Caco-2 (cell line): ENCODE measurements around the gene SLC22A23. TPM values are rescaled to one million over a fixed set of nuclear protein-coding genes. Genes with fewer than 3 reads are reported as not detected.

ENCODE experiments used
- BruUV-seq: library from RNA; stranded (reverse); fragments of 400-500 nt; replicated peaks from 2 replicates; lab custom pipeline; 2021; lab: Mats Ljungman, UMichigan
- CTCF ChIA-PET: fragments of 300-600 bp; sonication (Branson Sonifier 250); formaldehyde crosslinking; loops from one replicate; lab custom pipeline; 2022; ENCODE audit warnings: antibody characterized with exemption; lab: Charles Lee
- POLR2A ChIA-PET: fragments of 300-600 bp; sonication (Branson Sonifier 250); formaldehyde crosslinking; loops from one replicate; lab custom pipeline; 2022; ENCODE audit warnings: antibody characterized with exemption; lab: Charles Lee
- DNase-seq, 2 experiments: peaks; one replicate each; pipeline versions ENCODE4 v3.0.0 to v3.0.0-alpha.2; 2020 to 2022
- H3K27me3 ChIP-seq: replicated peaks from 2 replicates; pipeline ENCODE4 v1.6.0; 2011; ENCODE audit warnings: low read length; ENCODE audit not compliant: control insufficient read depth, insufficient read depth
- H3K36me3 ChIP-seq: 2 replicates; pipeline ENCODE4 v1.5.1; 2011; ENCODE audit warnings: low read length; ENCODE audit not compliant: control insufficient read depth, insufficient read depth
- H3K4me1 ChIP-seq: fragments of 250-450 bp; sonication (Bioruptor Pico); 2 replicates; pipeline ENCODE4 v1.5.1; 2020; ENCODE audit warnings: mild to moderate bottlenecking
- H3K4me3 ChIP-seq: 2 replicates; pipeline ENCODE4 v1.5.1; 2011; ENCODE audit warnings: low read depth, mild to moderate bottlenecking, control low read depth, low read length
- H3K9me3 ChIP-seq: fragments of 250-450 bp; sonication (Bioruptor Pico); 2 replicates; pipeline ENCODE4 v1.5.1; 2020; ENCODE audit warnings: mild to moderate bottlenecking, moderate library complexity
- H3K27ac Mint-ChIP-seq: one replicate; pipeline ENCODE4 v1.8.0; 2022; ENCODE audit warnings: mixed read lengths; ENCODE audit not compliant: unreplicated experiment
- H3K27me3 Mint-ChIP-seq: one replicate; pipeline ENCODE4 v1.8.0; 2022; ENCODE audit warnings: mixed read lengths; ENCODE audit not compliant: insufficient read depth, unreplicated experiment
- H3K36me3 Mint-ChIP-seq: one replicate; pipeline ENCODE4 v1.8.0; 2022; ENCODE audit warnings: mild to moderate bottlenecking, mixed read lengths; ENCODE audit not compliant: insufficient read depth, unreplicated experiment
- H3K4me1 Mint-ChIP-seq: one replicate; pipeline ENCODE4 v1.8.0; 2022; ENCODE audit warnings: low read depth, mixed read lengths; ENCODE audit not compliant: unreplicated experiment
- H3K4me3 Mint-ChIP-seq: one replicate; pipeline ENCODE4 v1.8.0; 2022; ENCODE audit warnings: mild to moderate bottlenecking, moderate library complexity, mixed read lengths; ENCODE audit not compliant: unreplicated experiment
- H3K9me3 Mint-ChIP-seq: one replicate; pipeline ENCODE4 v1.8.0; 2022; ENCODE audit warnings: mixed read lengths; ENCODE audit not compliant: unreplicated experiment
- intact Hi-C: fragments of 100-400 bp; cut with micrococcal nuclease; formaldehyde crosslinking; loops from one replicate; pipeline ENCODE4 v1.10.0; 2022; ENCODE audit not compliant: unreplicated experiment
- total RNA-seq: library from RNA; stranded (reverse); gene quantifications from 2 replicates; pipeline ENCODE4 v1.2.3, GENCODE V29; 2022
- TF ChIP-seq, protein P1 (sequence below), 2 experiments: fragments of 200-600 bp in 1 of 2; IDR thresholded peaks; 1 replicate in 1 of 2; 2 replicates in 1 of 2; pipeline versions ENCODE4 v1.5.1 to v1.8.0; 2011 to 2022; ENCODE audit warnings: antibody characterized with exemption in 1 of 2, control low read depth in 1 of 2, inconsistent platforms in 1 of 2, low read depth in 1 of 2, low read length in 1 of 2, mild to moderate bottlenecking in 1 of 2, moderate library complexity in 1 of 2; ENCODE audit not compliant: insufficient read depth in 1 of 2, severe bottlenecking in 1 of 2, unreplicated experiment in 1 of 2

The SLC22A23 gene
- total RNA-seq, 1 experiment from 2014 or later = 45.5 TPM

DNA sequence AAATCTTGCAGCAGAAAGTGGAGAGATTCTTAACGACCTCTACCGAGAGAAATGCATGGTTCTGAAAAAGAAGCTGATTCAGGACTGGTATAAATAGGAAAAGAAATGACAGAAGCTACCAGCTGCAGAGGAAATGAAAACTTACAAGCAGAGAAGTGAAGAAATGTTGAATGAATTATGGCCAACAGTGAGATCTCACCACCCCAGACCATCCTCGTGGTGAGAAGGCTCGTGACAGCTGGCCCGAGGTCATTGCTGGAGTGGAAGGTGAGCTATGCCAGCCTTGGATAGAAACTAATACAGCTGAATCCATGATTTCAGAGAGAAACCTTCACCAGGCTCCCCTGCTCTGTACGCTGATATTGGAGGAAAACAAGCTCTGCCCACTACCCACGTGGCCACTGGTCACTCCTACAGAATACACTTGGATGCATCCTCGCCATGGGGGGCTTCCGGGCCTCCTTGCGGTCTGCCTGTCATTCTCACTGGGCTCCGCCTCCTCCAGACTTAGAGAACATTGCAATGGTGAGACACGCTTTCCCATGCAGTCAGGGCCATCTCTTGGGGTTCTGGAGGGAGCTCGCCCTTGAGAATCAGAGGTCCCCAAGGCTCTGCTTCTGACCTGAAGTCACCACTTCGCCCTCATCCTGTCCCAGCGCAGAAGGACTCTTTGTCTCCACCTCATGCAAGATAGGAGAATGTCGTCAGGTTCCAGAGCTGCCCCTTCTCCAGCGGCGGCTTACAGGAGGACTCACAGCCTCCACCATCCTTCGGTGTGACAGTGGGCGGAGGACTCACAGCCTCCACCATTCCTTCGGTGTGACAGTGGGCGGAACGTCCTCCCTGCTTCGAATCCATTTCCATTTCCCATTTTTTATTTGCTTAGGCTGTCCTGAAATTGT is 218.8 kb downstream of the SLC22A23 start:
- no peaks in the 10 kb centered on the region for H3K9me3 Mint-ChIP-seq
- H3K27ac Mint-ChIP-seq = no peak overlapping the region
- no peaks in the 10 kb centered on the region for H3K27me3 Mint-ChIP-seq
- DNase-seq = no peak
- no peak overlapping the region for H3K4me3 Mint-ChIP-seq
- ChIA-PET POLR2A (interaction anchor here (0.5 kb wide), 1 partner anchor 230 kb away, joined by 3 read pairs; no protein-coding TSS in a partner anchor), CTCF (interaction anchor here (1.1 to 1.2 kb wide), 2 partner anchors 11 to 81 kb away, joined by 3 read pairs; partner anchors contain the start of genes TUBB2A and TUBB2B)
- no TSS peak for BruUV-seq
- H3K36me3 ChIP-seq = no peaks in the 10 kb centered on the region
- peaks cover 5% of the 10 kb centered on the region for H3K36me3 Mint-ChIP-seq
- H3K4me1 Mint-ChIP-seq = no peaks in the 10 kb centered on the region
- no peaks in the 10 kb centered on the region for H3K4me1 ChIP-seq
- TF ChIP-seq, protein P1, sequence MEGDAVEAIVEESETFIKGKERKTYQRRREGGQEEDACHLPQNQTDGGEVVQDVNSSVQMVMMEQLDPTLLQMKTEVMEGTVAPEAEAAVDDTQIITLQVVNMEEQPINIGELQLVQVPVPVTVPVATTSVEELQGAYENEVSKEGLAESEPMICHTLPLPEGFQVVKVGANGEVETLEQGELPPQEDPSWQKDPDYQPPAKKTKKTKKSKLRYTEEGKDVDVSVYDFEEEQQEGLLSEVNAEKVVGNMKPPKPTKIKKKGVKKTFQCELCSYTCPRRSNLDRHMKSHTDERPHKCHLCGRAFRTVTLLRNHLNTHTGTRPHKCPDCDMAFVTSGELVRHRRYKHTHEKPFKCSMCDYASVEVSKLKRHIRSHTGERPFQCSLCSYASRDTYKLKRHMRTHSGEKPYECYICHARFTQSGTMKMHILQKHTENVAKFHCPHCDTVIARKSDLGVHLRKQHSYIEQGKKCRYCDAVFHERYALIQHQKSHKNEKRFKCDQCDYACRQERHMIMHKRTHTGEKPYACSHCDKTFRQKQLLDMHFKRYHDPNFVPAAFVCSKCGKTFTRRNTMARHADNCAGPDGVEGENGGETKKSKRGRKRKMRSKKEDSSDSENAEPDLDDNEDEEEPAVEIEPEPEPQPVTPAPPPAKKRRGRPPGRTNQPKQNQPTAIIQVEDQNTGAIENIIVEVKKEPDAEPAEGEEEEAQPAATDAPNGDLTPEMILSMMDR (IDR thresholded peaks at IDR 0.05; ENCODE audit: insufficient read depth in 1 of 2, low read depth in 1 of 2, low read length in 1 of 2, severe bottlenecking in 1 of 2, unreplicated experiment in 1 of 2) = no peak
- intact Hi-C loops = loop anchor here (5.0 kb wide), 1 partner anchor 111 kb away; no protein-coding TSS in a partner anchor
- no peak overlapping the region for H3K4me3 ChIP-seq
- no peaks in the 10 kb centered on the region for H3K9me3 ChIP-seq
- H3K27me3 ChIP-seq = no peaks in the 10 kb centered on the region

DNA sequence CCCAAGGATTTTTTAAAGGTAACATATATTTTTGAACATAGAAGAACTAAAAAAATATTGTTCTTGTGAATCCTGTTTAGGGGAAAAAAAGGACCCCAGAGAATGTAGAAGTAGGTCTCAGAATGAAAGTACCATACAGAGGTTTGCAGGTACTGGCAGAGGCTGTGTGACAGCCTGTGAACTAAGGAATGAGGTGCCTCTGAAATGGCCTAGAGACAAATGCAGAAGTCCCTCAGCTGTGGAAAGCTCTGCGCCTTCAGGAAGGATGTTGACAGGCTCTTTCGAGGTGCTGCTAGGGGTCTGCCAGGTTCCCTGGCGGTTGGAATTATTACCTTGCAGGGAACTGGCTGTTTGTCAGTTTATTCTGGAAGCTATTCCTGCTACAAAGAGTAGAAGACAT is 220.8 kb downstream of the SLC22A23 start:
- Mint-ChIP-seq H3K9me3 (no peaks in the 10 kb centered on the region), H3K27ac (no peak overlapping the region), H3K36me3 (peaks cover 7% of the 10 kb centered on the region), H3K4me1 (no peaks in the 10 kb centered on the region), H3K4me3 (no peak overlapping the region), H3K27me3 (no peaks in the 10 kb centered on the region)
- Histone ChIP-seq H3K4me1 (no peaks in the 10 kb centered on the region), H3K4me3 (no peak overlapping the region), H3K27me3 (no peaks in the 10 kb centered on the region), H3K36me3 (no peaks in the 10 kb centered on the region), H3K9me3 (no peaks in the 10 kb centered on the region)
- TF ChIP-seq, protein P1 (IDR thresholded peaks at IDR 0.05; ENCODE audit: insufficient read depth in 1 of 2, low read depth in 1 of 2, low read length in 1 of 2, severe bottlenecking in 1 of 2, unreplicated experiment in 1 of 2) = no peak
- intact Hi-C loops = loop anchor here (5.0 kb wide), 1 partner anchor 109 kb away; no protein-coding TSS in a partner anchor
- CTCF ChIA-PET = no interaction called here
- BruUV-seq = no TSS peak
- DNase-seq = no peak
- POLR2A ChIA-PET = no interaction called here

DNA sequence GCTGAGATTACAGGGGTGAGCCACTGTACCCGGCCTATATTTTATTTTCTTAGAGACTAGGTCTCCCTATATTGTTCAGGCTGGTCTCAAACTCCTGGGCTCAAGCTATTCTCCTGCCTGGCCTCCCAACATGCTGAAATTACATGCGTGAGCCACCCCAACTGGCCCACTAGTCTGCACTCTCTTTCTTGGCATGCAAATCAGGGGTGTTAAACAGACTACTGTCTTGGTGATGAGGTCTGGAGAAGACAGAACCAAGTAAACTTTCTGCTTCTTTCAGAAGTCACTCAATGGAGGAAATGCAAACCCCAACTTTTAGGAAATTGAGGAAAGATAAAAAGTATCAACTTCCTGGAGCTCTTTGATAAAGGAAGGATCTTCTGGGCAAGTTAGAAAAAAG is 221.4 kb downstream of the SLC22A23 start:
- BruUV-seq = no TSS peak
- no peak overlapping the region for H3K4me3 ChIP-seq
- H3K36me3 ChIP-seq = no peaks in the 10 kb centered on the region
- H3K27me3 Mint-ChIP-seq = no peaks in the 10 kb centered on the region
- intact Hi-C loops = loop anchor here (5.0 kb wide), 1 partner anchor 108 kb away; no protein-coding TSS in a partner anchor
- no peak for DNase-seq
- no peak overlapping the region for H3K4me3 Mint-ChIP-seq
- no peaks in the 10 kb centered on the region for H3K9me3 ChIP-seq
- TF ChIP-seq, protein P1 (IDR thresholded peaks at IDR 0.05; ENCODE audit: insufficient read depth in 1 of 2, low read depth in 1 of 2, low read length in 1 of 2, severe bottlenecking in 1 of 2, unreplicated experiment in 1 of 2) = no peak
- ChIA-PET POLR2A (no interaction called here), CTCF (no interaction called here)
- peaks cover 11% of the 10 kb centered on the region for H3K36me3 Mint-ChIP-seq
- H3K4me1 Mint-ChIP-seq = no peaks in the 10 kb centered on the region
- H3K27me3 ChIP-seq = no peaks in the 10 kb centered on the region
- no peaks in the 10 kb centered on the region for H3K4me1 ChIP-seq
- no peak overlapping the region for H3K27ac Mint-ChIP-seq
- H3K9me3 Mint-ChIP-seq = no peaks in the 10 kb centered on the region
